ENCODE measurements around the gene NCR3LG1. TPM values are rescaled to one million over a fixed set of nuclear protein-coding genes. Genes with fewer than 3 reads are reported as not detected.
A peak's percentile ranks its signal among the peaks of the same experiment; 100 is the strongest.

The NCR3LG1 gene
- total RNA-seq, 1 donor from 2014 or later = 0.51 TPM

- no peak overlapping the region for H3K27ac Mint-ChIP-seq (ENCODE audit: unreplicated experiment)
- peaks cover 7% of the 10 kb centered on the region for H3K27me3 Mint-ChIP-seq (ENCODE audit: unreplicated experiment)
- peaks cover 8% of the 10 kb centered on the region for H3K9me3 Mint-ChIP-seq (ENCODE audit: unreplicated experiment)
Observed at GRCh38 chr11:17405232-17406005, 53.8 kb downstream of the NCR3LG1 start.

GRCh38 chr11:17406082-17406817 is 54.6 kb downstream of the NCR3LG1 start:
- Mint-ChIP-seq H3K9me3 (ENCODE audit: unreplicated experiment) (peaks cover 5% of the 10 kb centered on the region), H3K36me3 (ENCODE audit: unreplicated experiment) (no peaks in the 10 kb centered on the region), H3K27ac (ENCODE audit: unreplicated experiment) (no peak overlapping the region), H3K4me1 (ENCODE audit: low read depth, unreplicated experiment) (peaks cover 13% of the 10 kb centered on the region), H3K4me3 (ENCODE audit: unreplicated experiment) (no peak overlapping the region), H3K27me3 (ENCODE audit: unreplicated experiment) (peaks cover 7% of the 10 kb centered on the region)
- no peak for TF ChIP-seq CTCF (IDR thresholded peaks at IDR 0.05; ENCODE audit: partially characterized antibody, unreplicated experiment)
- DNase-seq = no peak

More at GRCh38 chr11:17405232-17406005, 53.8 kb downstream of the NCR3LG1 start:
- H3K4me3 Mint-ChIP-seq (ENCODE audit: unreplicated experiment) = no peak overlapping the region
- DNase-seq = peak; percentile 61
- no peak for TF ChIP-seq CTCF (IDR thresholded peaks at IDR 0.05; ENCODE audit: partially characterized antibody, unreplicated experiment)
- no peaks in the 10 kb centered on the region for H3K36me3 Mint-ChIP-seq (ENCODE audit: unreplicated experiment)
- peaks cover 13% of the 10 kb centered on the region for H3K4me1 Mint-ChIP-seq (ENCODE audit: low read depth, unreplicated experiment)

GRCh38 chr11:17406818-17407149 is 55.2 kb downstream of the NCR3LG1 start:
- peaks cover 5% of the 10 kb centered on the region for H3K9me3 Mint-ChIP-seq (ENCODE audit: unreplicated experiment)
- H3K4me1 Mint-ChIP-seq (ENCODE audit: low read depth, unreplicated experiment) = peaks cover 13% of the 10 kb centered on the region
- TF ChIP-seq CTCF (IDR thresholded peaks at IDR 0.05; ENCODE audit: partially characterized antibody, unreplicated experiment) = no peak
- DNase-seq = no peak
- no peak overlapping the region for H3K4me3 Mint-ChIP-seq (ENCODE audit: unreplicated experiment)
- no peak overlapping the region for H3K27ac Mint-ChIP-seq (ENCODE audit: unreplicated experiment)
- H3K36me3 Mint-ChIP-seq (ENCODE audit: unreplicated experiment) = no peaks in the 10 kb centered on the region
- peaks cover 10% of the 10 kb centered on the region for H3K27me3 Mint-ChIP-seq (ENCODE audit: unreplicated experiment)

- peaks cover 10% of the 10 kb centered on the region for H3K27me3 Mint-ChIP-seq (ENCODE audit: unreplicated experiment)
- peaks cover 13% of the 10 kb centered on the region for H3K4me1 Mint-ChIP-seq (ENCODE audit: low read depth, unreplicated experiment)
- no peak for TF ChIP-seq CTCF (IDR thresholded peaks at IDR 0.05; ENCODE audit: partially characterized antibody, unreplicated experiment)
- no peaks in the 10 kb centered on the region for H3K36me3 Mint-ChIP-seq (ENCODE audit: unreplicated experiment)
- no peak for DNase-seq
- H3K27ac Mint-ChIP-seq (ENCODE audit: unreplicated experiment) = no peak overlapping the region
- peaks cover 6% of the 10 kb centered on the region for H3K9me3 Mint-ChIP-seq (ENCODE audit: unreplicated experiment)
- H3K4me3 Mint-ChIP-seq (ENCODE audit: unreplicated experiment) = no peak overlapping the region
Observed at GRCh38 chr11:17407575-17407974, 56.0 kb downstream of the NCR3LG1 start.

GRCh38 chr11:17408026-17408425 is 56.4 kb downstream of the NCR3LG1 start:
- no peak for DNase-seq
- peaks cover 10% of the 10 kb centered on the region for H3K27me3 Mint-ChIP-seq (ENCODE audit: unreplicated experiment)
- no peaks in the 10 kb centered on the region for H3K36me3 Mint-ChIP-seq (ENCODE audit: unreplicated experiment)
- no peak overlapping the region for H3K27ac Mint-ChIP-seq (ENCODE audit: unreplicated experiment)
- H3K9me3 Mint-ChIP-seq (ENCODE audit: unreplicated experiment) = peaks cover 7% of the 10 kb centered on the region
- H3K4me3 Mint-ChIP-seq (ENCODE audit: unreplicated experiment) = no peak overlapping the region
- no peak for TF ChIP-seq CTCF (IDR thresholded peaks at IDR 0.05; ENCODE audit: partially characterized antibody, unreplicated experiment)
- H3K4me1 Mint-ChIP-seq (ENCODE audit: low read depth, unreplicated experiment) = peaks cover 13% of the 10 kb centered on the region

Data from glutamatergic neuron (in vitro differentiated cells).